ENCODE data around the gene TEKT1. TPM values are rescaled to one million over a fixed set of nuclear protein-coding genes. Genes with fewer than 3 reads are reported as not detected.
A peak's percentile ranks its signal among the peaks of the same experiment; 100 is the strongest.

TEKT1 gene
- total RNA-seq, 1 experiment from 2014 or later: not detected

- H3K9me2 ChIP-seq (ENCODE audit: insufficient read depth): no peaks in the 10 kb centered on the region
- H3K4me3 ChIP-seq (replicated peaks in 1 of 2; ENCODE audit: low read depth in 1 of 2, low read length in 2 of 2): no peak overlapping the region
- H3K9ac ChIP-seq (ENCODE audit: low read length): peak overlapping the region; percentile 47; the same call in 1 of the 2 replicates
- BruUV-seq (replicated peaks): no TSS peak
- ATAC-seq: no peak
- peaks cover 41 to 55% of the 10 kb centered on the region in 2 experiments for H3K4me1 ChIP-seq (ENCODE audit: control insufficient read depth in 1 of 2, insufficient read depth in 2 of 2, low read length in 2 of 2)
- DNase-seq (ENCODE audit: low read depth, low spot score): no peak
- peak overlapping the region; percentile 61; the same call in 1 of the 2 replicates for H3K27ac ChIP-seq (ENCODE audit: low read depth, low read length)
- ChIA-PET POLR2A (interaction anchor here (1.4 kb wide), 1 partner anchor 14 kb away, joined by 5 read pairs; no protein-coding TSS in a partner anchor), CTCF (interaction anchor here (1.6 to 2.7 kb wide), 2 partner anchors 15 to 137 kb away, joined by 5 to 19 read pairs; no protein-coding TSS in a partner anchor), RAD21 (ENCODE audit: low non-redundant PET in 1 of 2, low total read pairs in 2 of 2, uncharacterized antibody in 2 of 2, unreplicated experiment in 2 of 2) (no interaction called here)
- peak overlapping the region; percentile 70 for H3K4me2 ChIP-seq (ENCODE audit: low read length)
- TF ChIP-seq CBX3 (IDR thresholded peaks at IDR 0.05; ENCODE audit: low read depth) (no peak), JUND (IDR thresholded peaks at IDR 0.05) (no peak), FOSL1 (IDR thresholded peaks at IDR 0.05; ENCODE audit: low read depth) (no peak), EGR1 (IDR thresholded peaks at IDR 0.05; ENCODE audit: low read depth) (no peak), SP1 (IDR thresholded peaks at IDR 0.05; ENCODE audit: low read depth) (no peak), ZNF274 (IDR thresholded peaks at IDR 0.05; ENCODE audit: low read depth, low read length) (no peak), YY1 (IDR thresholded peaks at IDR 0.05; ENCODE audit: extremely low read depth, insufficient replicate concordance, low read depth, low read length) (no peak), TCF7L2 (IDR thresholded peaks at IDR 0.05; ENCODE audit: borderline replicate concordance, extremely low read depth, insufficient read depth, insufficient read length) (no peak), ZBTB33 (IDR thresholded peaks at IDR 0.05; ENCODE audit: extremely low read depth, insufficient replicate concordance, low read length) (no peak), REST (IDR thresholded peaks at IDR 0.05; ENCODE audit: low read depth) (no peak)
- no peaks in the 10 kb centered on the region for H3K27me3 ChIP-seq (ENCODE audit: insufficient read depth, low read length)
- H3K36me3 ChIP-seq (ENCODE audit: control insufficient read depth in 1 of 2, insufficient read depth in 2 of 2, low read length in 2 of 2): peaks cover 0 to 4% of the 10 kb centered on the region in 2 experiments; a peak in 1 of 4 replicates
- no peak overlapping the region for H2AFZ ChIP-seq (ENCODE audit: low read depth, low read length, poor library complexity, severe bottlenecking)
- H3K9me3 ChIP-seq (ENCODE audit: control insufficient read depth in 1 of 2, insufficient read depth in 1 of 2, low read depth in 1 of 2, low read length in 2 of 2): no peaks in the 10 kb centered on the region
- H3K79me2 ChIP-seq (ENCODE audit: insufficient read depth, low read length): peaks cover 76% of the 10 kb centered on the region
- intact Hi-C loops (cut with micrococcal nuclease): no loop called here
- no peaks in the 10 kb centered on the region for H4K20me1 ChIP-seq (ENCODE audit: insufficient read depth)
These were observed 36.3 kb upstream of the TEKT1 start for GRCh38 chr17:6867849-6868248.
